ENCODE measurements around the gene VPS39.
"Not testable (repeated sequence)": the region's sequence is repeated elsewhere in the genome, so short reads cannot be mapped to it uniquely, and the experiment has no call there.

Gene VPS39, protein sequence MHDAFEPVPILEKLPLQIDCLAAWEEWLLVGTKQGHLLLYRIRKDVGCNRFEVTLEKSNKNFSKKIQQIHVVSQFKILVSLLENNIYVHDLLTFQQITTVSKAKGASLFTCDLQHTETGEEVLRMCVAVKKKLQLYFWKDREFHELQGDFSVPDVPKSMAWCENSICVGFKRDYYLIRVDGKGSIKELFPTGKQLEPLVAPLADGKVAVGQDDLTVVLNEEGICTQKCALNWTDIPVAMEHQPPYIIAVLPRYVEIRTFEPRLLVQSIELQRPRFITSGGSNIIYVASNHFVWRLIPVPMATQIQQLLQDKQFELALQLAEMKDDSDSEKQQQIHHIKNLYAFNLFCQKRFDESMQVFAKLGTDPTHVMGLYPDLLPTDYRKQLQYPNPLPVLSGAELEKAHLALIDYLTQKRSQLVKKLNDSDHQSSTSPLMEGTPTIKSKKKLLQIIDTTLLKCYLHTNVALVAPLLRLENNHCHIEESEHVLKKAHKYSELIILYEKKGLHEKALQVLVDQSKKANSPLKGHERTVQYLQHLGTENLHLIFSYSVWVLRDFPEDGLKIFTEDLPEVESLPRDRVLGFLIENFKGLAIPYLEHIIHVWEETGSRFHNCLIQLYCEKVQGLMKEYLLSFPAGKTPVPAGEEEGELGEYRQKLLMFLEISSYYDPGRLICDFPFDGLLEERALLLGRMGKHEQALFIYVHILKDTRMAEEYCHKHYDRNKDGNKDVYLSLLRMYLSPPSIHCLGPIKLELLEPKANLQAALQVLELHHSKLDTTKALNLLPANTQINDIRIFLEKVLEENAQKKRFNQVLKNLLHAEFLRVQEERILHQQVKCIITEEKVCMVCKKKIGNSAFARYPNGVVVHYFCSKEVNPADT

DNA sequence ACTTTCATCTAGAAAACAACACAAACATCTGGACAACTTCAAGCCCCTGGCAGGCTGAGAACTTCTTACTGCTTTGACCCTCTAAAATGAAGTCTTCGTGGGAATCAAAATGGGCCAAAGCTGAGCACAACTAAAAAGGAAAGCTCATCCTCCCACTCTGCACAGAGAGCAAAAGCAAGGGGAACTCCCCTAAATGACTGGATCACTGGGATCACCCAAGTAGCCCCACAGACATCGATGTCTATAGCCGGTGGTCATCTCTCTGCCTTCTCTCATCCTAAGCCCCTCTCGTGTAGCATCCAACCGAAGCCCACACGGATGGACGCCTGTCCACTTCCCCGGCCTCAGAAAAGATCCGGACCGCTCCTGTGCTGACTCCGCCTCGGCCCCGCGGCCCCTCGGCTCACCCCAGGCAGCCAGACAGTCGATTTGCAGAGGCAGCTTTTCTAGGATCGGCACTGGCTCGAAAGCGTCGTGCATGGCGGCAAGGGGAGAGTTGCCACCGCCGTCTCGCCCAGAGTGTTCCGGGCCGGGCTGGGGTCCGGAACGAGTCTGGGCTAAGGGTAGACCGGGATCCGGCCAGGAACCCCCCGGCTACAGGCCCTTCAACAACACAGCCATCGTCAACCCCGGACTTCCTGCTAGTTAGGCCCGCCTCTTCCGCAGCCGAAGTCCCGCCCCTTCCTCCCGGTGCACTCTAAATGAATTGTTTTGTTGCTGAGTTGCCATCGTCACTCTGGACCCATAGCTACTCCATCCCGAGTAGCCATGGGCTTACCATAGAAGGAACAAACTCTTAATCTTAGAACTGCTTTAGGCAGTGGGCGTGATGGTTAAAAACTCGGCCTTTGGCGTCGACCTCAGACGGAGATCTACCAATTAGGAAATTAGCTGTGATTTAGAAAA, at the start of gene VPS39:
Gene VPS39, minus strand, starts transcription at position 631 of the 906 bp plus-strand sequence. Its CDS starts 151 bp downstream, at position 480.
- DNase-seq (ENCODE audit: low spot score), result peak; percentile 92

DNA sequence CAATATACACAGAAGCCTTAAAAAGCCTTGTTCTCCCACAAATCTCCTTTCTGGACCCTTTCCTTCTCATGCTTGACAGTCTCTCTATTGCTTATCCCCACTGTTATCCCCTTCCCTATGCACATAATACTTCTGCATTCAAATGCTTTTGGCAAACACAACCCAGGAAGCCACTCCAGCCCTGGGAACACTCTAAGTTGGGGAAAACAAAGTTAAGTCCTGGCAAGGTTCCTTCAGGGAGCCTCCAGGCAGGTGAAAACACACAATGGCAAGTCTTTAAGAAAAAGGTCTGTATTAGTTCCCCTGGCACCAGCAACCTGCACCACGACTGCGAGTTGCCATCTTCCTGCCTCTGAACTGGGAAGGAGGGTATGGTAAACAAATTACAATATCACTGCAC, 45.2 kb upstream of the VPS39 start:
- no peak for DNase-seq (ENCODE audit: low spot score)

DNA sequence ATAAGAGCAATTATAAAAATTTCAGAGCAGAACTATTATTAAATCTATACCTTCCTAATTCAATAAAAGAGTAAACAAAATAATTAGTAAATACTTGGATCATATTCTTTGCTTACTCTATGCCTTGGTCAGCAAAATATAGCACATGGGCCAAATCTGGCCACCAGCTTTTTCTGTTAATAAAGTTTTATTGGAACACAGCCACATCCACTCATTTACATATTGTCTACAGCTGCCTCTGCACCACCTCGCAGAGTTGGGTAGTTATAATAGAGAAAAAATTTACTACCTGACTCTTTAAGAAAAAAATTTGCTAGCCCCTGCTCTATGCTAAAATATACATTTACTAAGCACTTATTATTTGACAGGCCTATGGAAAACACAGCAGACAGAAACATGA, 32.7 kb upstream of the VPS39 start:
- DNase-seq (ENCODE audit: low spot score), result no peak

DNA sequence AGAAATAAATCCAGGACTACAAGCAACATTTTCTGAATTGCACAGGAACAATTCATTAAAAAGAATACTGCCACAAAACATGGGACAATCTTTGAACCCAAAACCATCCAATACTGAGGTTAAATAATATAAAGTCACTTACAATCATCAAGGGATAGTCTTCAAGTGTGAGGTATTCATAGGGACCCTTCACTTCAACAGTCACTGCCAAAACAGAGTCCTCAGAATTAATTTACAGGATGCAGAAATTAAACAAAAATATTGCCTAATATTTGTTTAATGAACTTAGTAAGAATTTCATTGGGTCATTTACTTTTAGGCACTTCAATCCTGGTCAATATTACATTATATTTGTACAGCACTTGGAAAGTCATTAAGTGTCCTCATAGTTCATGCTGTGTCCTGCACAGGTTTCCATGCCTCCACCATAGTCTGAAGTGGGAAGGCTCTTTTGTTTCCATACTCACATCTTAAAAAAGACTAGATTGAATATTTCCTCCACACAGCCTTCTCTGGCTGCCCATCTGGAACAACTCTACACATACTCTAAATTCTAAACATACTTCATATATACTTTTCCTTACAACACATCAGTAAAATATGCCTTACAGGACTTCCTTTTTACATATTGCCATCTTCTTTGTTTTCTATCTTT, 31.6 kb upstream of the VPS39 start:
- no peak for DNase-seq (ENCODE audit: low spot score)

DNA sequence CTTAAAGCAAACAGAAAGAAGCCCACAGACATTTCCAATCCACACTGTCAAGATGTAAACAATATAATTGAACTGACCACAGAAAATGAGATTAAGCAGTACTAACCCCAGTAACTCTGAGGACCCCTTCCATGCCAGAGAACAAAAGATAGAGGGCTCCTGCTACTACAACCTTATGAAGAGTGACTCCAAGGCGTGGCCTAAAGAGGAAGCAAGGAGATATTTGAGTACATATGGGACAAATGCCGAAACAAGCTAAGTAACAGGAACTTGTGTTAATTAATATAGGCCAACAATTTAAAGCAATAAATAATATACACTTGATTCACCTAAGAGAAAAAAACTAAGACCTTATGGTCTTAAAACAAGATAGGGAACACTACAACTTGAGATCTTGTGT, 25.0 kb upstream of the VPS39 start:
- no peak for DNase-seq (ENCODE audit: low spot score)

DNA sequence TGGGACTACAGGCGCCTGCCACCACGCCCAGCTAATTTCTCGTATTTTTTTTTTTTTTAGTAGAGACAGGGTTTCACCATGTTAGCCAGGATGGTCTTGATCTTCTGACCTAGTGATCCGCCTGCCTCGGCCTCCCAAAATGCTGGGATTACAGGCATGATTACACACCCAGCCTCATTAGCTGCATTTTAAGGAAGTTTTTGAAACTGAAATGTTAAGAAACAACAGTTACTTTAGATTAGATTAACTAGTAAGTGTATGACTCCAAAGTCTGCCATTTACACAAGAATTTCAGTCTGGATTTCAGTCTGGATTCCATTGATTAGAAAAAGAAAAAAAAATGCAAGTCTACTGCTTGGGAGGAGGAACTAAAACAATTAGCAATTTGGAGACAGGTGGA, 24.5 kb upstream of the VPS39 start:
- no peak for DNase-seq (ENCODE audit: low spot score)

DNA sequence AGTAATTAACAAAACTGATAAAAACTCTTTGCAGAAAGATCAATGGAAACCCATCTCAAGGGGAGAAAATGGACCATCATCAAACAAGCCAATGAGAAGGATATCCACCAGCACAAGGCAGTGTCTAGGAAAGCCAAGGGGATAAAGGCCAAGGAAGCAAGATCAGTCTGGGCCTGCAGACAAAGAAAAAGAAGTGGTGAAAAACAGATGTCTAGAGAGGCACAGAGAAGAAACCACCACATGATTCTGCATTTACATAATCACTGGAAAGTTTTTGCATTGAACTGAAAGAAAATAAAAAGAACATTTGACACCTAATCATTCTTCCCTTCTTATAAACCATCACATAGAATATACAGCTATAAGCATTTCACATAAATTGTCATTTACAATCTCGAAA, 23.0 kb upstream of the VPS39 start:
- no peak for DNase-seq (ENCODE audit: low spot score)

DNA sequence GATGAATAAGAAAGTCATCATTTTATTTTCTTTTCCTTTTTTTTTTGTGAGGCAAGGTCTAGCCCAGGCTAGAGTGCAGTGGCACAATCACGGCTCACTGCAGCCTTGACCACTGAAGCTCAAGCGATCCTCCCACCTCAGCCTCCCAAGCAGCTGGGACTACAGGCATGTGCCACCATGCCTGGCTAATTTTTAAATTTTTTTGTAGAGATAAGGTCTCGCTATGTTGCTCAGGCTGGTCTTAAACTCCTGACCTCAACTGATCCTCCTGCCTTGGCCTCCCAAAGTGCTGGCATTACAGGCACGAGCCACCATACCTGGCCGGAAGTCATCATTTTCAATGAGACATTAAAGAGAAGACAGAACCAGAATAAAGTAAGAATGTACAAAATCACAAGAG, 20.9 kb upstream of the VPS39 start:
- not testable (repeated sequence) for DNase-seq (ENCODE audit: low spot score)

DNA sequence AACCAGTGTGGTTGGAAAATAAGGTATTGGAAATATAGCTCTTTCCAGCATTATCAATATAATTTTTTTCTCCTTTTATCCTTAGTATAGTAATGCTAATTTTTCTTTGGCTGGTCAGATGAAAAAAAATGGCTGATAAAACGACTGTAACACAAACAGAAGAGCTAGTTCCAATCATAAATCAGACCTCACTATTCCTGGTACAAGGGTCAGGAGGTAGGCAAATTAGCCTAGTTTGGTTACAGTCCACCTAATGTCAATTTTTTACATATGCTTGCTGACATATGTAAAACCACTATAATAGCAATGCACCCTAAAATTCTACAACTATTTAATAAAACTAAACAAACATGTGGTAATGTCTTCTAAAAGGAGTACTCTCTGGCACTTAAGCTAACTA, 19.9 kb upstream of the VPS39 start:
- no peak for DNase-seq (ENCODE audit: low spot score)

DNA sequence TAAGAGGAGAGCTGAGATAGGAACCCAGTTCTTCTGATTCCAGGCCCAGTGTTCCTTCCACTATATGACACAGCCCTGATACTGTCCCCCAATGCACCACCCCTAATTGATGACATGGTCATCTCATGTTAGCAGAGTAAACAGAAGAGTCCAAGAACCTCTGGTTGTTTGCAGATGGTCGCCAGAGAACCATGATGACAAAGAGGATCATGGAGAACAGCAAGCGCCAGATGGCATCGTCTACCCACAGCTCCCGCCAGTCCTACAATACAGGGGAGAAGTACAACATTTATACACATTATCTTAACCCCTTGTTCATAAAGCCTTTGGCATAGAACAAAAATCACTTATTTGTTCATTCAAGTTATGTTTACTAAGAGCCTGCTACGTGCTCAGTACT, 18.5 kb upstream of the VPS39 start:
- DNase-seq (ENCODE audit: low spot score), result no peak

DNA sequence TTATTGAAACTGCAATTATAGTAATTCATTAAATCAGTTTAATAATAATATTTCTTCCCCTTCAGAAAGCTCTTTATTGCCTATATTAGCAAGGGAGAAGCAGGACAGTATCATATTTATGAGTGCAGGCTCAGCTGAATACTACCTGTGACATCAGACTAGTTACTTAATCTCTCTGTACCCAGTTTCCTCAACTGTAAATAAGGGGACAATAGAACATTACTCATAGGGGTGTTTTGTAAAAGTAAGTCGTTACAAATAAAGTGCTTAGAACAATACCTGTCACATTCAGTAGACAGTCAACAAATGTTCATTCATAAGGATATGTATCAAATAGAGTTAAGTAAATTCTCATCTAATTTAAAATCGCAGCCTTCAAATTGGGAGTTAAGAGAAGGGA, 12.1 kb upstream of the VPS39 start:
- DNase-seq (ENCODE audit: low spot score), result no peak

DNA sequence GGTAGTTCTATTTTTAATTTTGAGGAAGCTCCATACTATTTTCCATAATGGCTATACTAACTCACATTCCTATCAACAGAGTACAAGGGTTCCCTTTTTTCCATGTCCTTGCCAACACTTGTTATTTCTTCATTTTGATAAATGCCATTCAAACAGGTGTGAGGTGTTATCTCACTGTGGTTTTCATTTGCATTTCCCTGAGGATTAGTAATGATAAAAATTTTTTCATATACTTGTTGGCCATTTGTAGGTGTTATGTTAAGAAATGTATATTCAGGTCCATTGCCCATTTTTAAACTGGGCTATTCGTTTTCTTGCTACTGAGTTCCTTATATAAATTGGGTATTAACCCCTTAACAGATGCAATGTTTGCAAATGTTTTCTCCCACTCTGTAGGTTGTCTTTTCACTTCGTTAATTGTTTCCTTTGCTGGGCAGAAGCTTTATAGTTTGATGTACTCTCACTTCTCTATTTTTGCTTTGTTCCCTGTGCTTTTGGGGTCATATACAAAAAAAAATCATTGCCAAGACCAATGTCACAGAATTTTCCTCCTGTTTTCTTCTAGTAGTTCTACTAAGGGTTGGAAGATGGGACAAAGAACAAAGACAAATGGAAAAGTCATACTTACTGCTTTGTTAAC, 11.0 kb upstream of the VPS39 start:
- DNase-seq (ENCODE audit: low spot score), result no peak

DNA sequence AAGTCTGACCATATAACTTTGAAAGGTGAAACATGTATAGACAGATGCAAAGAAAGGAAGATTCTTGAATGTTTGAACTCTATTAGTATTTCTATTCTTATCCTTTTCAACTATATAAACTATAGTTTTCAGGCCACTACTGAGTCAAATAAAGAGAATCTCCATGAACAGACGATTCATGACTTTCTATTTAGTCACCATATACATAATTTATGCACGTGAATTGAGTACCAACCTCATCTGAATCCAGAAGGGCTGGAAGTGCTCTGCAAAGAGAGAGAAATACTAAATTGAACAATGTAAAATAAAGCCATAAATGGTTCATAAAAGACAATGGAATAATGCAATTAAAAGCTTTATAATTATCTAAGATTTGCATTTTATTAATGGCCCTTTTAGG, 9.5 kb upstream of the VPS39 start:
- no peak for DNase-seq (ENCODE audit: low spot score)

DNA sequence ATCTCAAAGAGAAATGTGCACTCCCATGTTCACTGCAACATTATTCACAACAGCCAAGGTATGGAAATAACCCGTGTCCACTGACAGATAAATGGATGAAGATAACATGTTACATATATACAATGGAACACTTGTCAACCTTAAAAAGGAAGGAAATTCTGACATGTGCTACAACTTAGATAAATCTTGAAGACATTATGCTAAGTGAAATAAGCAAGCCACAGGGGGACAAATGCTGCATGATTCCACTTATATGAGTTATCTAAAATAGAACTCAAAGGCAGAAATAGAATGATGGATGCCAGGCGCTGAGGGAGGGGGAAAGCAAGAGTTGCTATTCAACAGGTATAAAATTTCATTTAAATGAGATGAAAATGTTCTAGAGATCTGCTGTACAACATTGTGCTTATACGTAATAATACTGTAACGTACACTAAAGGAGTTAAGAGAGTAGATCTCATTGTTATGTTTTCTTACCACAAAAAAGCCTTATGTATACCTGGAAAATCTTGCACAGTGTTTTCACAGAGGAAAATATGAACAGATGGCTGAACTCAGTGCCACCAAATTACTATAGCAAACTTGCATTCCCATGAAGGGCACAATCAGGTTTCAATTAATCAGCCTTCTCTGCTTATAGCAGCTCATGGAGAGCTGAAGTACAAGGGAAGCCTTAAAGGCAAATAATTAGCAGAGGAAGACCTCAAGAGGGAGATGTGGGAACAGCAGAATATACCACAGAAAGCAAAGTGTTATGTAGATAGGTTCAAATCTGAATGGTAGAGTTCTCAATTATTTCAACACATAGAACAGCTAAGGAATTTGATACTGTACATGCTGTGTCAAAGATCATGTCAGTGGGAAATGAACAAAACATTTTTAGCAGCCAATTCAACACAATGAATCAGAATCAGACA, 8.1 kb upstream of the VPS39 start:
- DNase-seq (ENCODE audit: low spot score), result peak; percentile 33

DNA sequence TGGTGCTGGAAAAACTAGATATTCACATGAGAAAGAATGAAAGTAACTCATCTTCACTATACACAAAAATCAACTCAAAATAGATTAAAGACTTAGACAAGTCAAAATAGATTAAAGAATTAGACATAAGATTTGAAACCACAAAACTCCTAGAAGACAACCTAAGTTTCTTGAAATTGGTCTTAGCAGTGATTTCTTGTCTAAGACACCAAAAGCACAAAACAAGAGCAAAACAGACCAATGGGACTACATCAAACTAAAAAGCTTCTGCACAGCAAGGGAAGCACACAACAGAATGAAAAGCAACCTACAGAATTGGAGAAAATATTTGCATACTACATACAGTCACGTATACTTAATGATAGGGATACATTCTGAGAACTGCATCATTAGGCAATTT, 6.5 kb upstream of the VPS39 start:
- DNase-seq (ENCODE audit: low spot score), result no peak

DNA sequence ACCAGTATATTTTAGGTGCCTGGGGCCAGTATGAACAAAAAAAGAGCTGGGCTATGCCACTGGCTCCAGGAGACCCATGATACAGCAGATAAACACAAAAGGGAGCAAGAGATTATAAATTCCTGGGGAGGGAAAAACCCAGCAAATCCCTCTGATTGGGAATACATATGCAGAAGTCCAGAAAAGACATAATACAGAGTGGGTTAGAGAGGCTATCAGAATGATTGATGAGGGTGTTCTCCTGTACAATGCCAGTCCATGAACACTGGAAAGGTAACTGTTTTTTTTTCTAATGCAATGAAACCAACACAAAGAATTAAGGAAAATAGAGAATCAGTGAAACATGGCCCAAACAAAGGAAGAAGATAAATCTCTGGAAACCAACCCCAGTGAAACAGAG, 5.4 kb upstream of the VPS39 start:
- DNase-seq (ENCODE audit: low spot score), result no peak

DNA sequence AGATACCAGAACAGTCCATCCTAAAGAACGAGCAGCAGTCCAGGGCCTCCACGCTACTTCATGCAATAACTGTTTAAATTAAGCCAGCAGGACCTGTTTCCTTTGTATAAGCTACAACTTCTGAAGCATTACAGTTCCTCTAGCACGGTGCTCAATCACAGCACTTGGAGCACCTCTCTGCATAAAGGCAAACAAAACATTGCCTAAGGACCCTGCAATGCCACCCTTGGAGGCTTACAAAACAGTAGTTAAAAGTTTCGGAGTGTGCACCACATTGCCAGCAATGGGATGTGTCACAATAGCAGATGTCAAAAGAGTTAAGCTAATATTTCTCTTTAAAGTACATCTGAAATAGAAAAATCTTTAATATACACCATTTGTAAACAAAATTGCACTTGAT, 2.6 kb upstream of the VPS39 start:
- no peak for DNase-seq (ENCODE audit: low spot score)

DNA sequence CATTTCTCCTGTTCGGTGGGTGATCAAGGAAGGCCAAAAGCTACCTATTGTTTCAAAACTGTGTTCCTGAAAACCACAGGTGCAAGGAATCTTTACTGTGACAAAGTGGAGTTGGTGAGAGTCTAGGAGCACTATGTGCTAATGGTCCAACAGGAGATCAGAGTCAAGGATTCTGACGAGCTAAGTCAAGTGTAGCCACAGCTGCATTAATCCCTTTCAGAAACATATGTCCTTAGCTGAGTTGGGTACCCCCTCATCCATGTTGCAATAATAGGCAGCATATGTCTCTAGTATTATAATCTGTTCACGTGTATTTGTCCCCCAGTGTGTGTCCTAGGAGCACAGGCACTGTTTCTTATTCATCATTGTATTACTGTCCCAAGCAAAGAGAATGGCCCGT, 1.7 kb downstream of the VPS39 start:
- no peak for DNase-seq (ENCODE audit: low spot score)

DNA sequence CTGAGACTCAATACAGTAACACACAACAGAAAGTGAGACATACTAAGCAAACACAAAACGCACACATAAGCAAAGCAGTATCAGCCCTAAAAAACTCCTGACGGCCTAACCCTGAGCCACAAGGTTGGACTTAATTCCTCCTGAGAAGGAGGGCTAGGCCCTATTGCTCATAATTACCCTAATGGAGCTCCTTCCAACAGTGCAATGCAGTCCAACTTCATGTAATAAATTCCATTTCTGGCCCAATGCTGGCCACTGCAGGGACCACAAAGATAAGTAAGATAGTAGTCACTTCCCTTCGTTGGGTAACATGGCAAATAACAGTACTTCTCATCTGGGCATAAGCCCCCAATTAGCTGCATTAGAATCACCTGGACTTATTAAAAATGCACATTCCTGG, 4.2 kb downstream of the VPS39 start:
- DNase-seq (ENCODE audit: low spot score), result no peak

DNA sequence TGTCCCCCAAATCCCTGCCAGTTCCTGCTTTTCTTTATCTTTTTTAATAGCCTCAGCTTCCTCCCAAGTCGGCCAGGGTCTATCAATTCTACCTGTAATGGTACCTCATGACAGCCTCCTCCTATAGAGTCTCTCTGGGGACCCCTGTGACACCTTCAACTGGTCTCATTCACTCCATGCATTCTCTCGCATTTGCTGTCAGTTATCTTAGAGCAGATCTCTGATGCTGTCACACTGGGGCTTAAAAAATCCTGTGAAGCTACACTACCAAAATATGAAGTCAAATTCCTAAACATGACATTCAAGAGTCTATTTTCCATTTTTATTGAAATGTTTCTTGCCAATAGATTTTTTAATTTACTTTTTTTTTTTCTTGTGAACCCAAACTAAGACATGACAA, 5.5 kb downstream of the VPS39 start:
- DNase-seq (ENCODE audit: low spot score), result no peak

Measured in RKO (cell line).